ENCODE data around the gene UQCR11.

Gene UQCR11

DNA sequence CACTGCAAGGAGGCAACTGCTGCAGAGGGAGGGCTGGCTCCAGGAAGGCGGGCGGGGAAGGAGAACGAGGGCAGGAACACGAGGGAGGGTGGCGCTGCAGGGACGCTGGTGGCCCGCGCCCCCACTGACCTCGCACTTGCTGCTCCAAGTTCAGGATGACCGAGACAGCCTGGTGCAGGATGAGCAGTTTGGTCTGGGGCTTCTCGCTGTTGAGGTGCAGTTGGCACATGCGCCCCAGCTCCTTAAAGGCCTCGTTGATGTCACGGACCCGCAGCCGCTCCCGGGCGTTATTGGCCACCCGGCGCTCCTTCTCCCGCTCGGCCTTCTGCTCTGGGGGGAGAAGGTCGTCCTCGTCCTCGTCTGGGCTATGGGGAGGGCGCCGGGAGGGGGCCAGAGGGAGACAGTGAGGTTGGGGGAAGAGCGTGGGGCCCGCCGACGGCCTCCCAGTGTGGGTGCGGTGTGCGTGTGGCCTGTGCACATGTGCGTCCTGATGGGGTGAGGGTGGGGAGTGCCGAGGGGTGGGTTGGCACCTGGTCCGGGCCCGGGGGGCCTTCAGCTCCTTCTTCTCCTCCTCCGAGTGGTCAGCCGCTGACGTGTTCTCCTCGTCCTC is 10.0 kb upstream of the UQCR11 start:
- peaks cover 73% of the 10 kb centered on the region for H3K36me3 ChIP-seq (ENCODE audit: control insufficient read depth, insufficient read depth, low read length)

GRCh38 chr19:1613808-1614570 is 8.7 kb upstream of the UQCR11 start:
- no CpG with 5 or more reads among the region's 32 CpGs for WGBS (ENCODE audit: insufficient coverage, insufficient read length)
- H3K27ac ChIP-seq (ENCODE audit: low read length): no peak overlapping the region
- H3K36me3 ChIP-seq (ENCODE audit: control insufficient read depth, insufficient read depth, low read length): peaks cover 71% of the 10 kb centered on the region
- H3K9me3 ChIP-seq (ENCODE audit: control insufficient read depth, insufficient read depth, low read length): no peaks in the 10 kb centered on the region
- no peak overlapping the region for H3K4me3 ChIP-seq (ENCODE audit: low read length)
- no peaks in the 10 kb centered on the region for H3K27me3 ChIP-seq (ENCODE audit: control insufficient read depth, insufficient read depth, low read length)
- no peak for DNase-seq (ENCODE audit: low read depth, low spot score)
- no peaks in the 10 kb centered on the region; the same call in 1 of the 2 replicates for H3K4me1 ChIP-seq (ENCODE audit: control insufficient read depth, insufficient read depth, low read length)

More for the DNA sequence above, 10.0 kb upstream of the UQCR11 start:
- WGBS (ENCODE audit: insufficient coverage, insufficient read length): no CpG with 5 or more reads among the region's 41 CpGs
- Histone ChIP-seq H3K27ac (ENCODE audit: low read length) (no peak overlapping the region), H3K4me3 (ENCODE audit: low read length) (no peak overlapping the region), H3K27me3 (ENCODE audit: control insufficient read depth, insufficient read depth, low read length) (no peaks in the 10 kb centered on the region), H3K4me1 (ENCODE audit: control insufficient read depth, insufficient read depth, low read length) (no peaks in the 10 kb centered on the region; the same call in 1 of the 2 replicates), H3K9me3 (ENCODE audit: control insufficient read depth, insufficient read depth, low read length) (no peaks in the 10 kb centered on the region)
- DNase-seq (ENCODE audit: low read depth, low spot score): no peak

- no peak overlapping the region for H3K27ac ChIP-seq (ENCODE audit: low read length)
- H3K4me1 ChIP-seq (ENCODE audit: control insufficient read depth, insufficient read depth, low read length): no peaks in the 10 kb centered on the region; the same call in 1 of the 2 replicates
- no peak for DNase-seq (ENCODE audit: low read depth, low spot score)
- no peaks in the 10 kb centered on the region for H3K9me3 ChIP-seq (ENCODE audit: control insufficient read depth, insufficient read depth, low read length)
- no CpG with 5 or more reads among the region's 9 CpGs for WGBS (ENCODE audit: insufficient coverage, insufficient read length)
- H3K27me3 ChIP-seq (ENCODE audit: control insufficient read depth, insufficient read depth, low read length): no peaks in the 10 kb centered on the region
- H3K4me3 ChIP-seq (ENCODE audit: low read length): no peak overlapping the region
- peaks cover 66% of the 10 kb centered on the region for H3K36me3 ChIP-seq (ENCODE audit: control insufficient read depth, insufficient read depth, low read length)
Observed at GRCh38 chr19:1613146-1613545, 7.9 kb upstream of the UQCR11 start.

GRCh38 chr19:1612114-1613086 is 7.1 kb upstream of the UQCR11 start:
- Histone ChIP-seq H3K4me1 (ENCODE audit: control insufficient read depth, insufficient read depth, low read length) (no peaks in the 10 kb centered on the region; the same call in 1 of the 2 replicates), H3K4me3 (ENCODE audit: low read length) (no peak overlapping the region), H3K9me3 (ENCODE audit: control insufficient read depth, insufficient read depth, low read length) (no peaks in the 10 kb centered on the region), H3K27me3 (ENCODE audit: control insufficient read depth, insufficient read depth, low read length) (no peaks in the 10 kb centered on the region), H3K36me3 (ENCODE audit: control insufficient read depth, insufficient read depth, low read length) (peaks cover 62% of the 10 kb centered on the region), H3K27ac (ENCODE audit: low read length) (no peak overlapping the region)
- DNase-seq (ENCODE audit: low read depth, low spot score): no peak
- WGBS (ENCODE audit: insufficient coverage, insufficient read length): no CpG with 5 or more reads among the region's 39 CpGs

DNA sequence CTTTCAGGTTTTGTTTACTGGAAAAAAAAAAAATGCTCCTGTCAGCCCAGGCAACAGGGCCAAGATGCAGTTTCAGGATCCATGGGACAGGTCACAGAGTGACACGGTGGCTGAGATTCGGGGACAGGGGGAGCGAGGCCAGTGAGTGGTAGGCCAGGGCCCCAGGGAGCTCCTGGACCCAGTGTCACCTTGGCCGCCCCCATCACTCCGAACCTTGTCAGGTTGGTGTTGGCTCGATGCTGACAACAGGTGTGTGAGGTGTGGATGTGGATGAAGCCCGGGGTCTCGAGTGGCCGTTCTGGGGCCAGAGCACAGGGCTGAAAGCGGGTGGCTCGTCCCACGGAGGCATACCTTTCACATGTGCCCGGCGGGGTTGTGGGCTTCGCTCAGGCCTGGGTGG is 6.1 kb upstream of the UQCR11 start:
- Histone ChIP-seq H3K4me1 (ENCODE audit: control insufficient read depth, insufficient read depth, low read length) (no peaks in the 10 kb centered on the region; the same call in 1 of the 2 replicates), H3K27me3 (ENCODE audit: control insufficient read depth, insufficient read depth, low read length) (no peaks in the 10 kb centered on the region), H3K9me3 (ENCODE audit: control insufficient read depth, insufficient read depth, low read length) (no peaks in the 10 kb centered on the region), H3K4me3 (ENCODE audit: low read length) (no peak overlapping the region), H3K27ac (ENCODE audit: low read length) (no peak overlapping the region), H3K36me3 (ENCODE audit: control insufficient read depth, insufficient read depth, low read length) (peaks cover 54% of the 10 kb centered on the region)
- WGBS (ENCODE audit: insufficient coverage, insufficient read length): no CpG with 5 or more reads among the region's 15 CpGs
- no peak for DNase-seq (ENCODE audit: low read depth, low spot score)

DNA sequence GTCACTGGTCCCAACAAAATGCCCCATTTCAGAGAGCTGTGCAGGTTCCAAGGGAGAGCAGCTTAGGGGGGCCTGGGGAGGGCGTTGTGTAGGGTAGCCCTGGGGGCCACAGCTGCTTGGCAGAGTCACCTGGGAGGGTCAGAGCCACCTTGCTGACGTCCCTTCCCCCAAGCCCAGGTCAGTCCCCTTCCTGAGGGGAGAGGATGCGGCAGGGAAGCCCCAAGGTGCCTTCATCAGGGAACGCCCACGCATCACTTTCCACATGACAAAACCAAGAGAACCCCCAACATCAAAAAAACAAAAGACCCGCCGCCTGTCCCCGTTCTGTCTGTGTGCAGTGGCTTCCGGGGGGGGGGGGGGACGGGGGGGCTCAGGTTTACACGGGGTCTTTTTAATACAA is 5.3 kb upstream of the UQCR11 start:
- Histone ChIP-seq H3K27me3 (ENCODE audit: control insufficient read depth, insufficient read depth, low read length) (no peaks in the 10 kb centered on the region), H3K36me3 (ENCODE audit: control insufficient read depth, insufficient read depth, low read length) (peaks cover 50% of the 10 kb centered on the region), H3K9me3 (ENCODE audit: control insufficient read depth, insufficient read depth, low read length) (no peaks in the 10 kb centered on the region), H3K4me3 (ENCODE audit: low read length) (no peak overlapping the region), H3K27ac (ENCODE audit: low read length) (no peak overlapping the region), H3K4me1 (ENCODE audit: control insufficient read depth, insufficient read depth, low read length) (no peaks in the 10 kb centered on the region; the same call in 1 of the 2 replicates)
- WGBS (ENCODE audit: insufficient coverage, insufficient read length): no CpG with 5 or more reads among the region's 11 CpGs
- no peak for DNase-seq (ENCODE audit: low read depth, low spot score)

GRCh38 chr19:1609680-1610474 is 4.6 kb upstream of the UQCR11 start:
- no peak for DNase-seq (ENCODE audit: low read depth, low spot score)
- Histone ChIP-seq H3K27ac (ENCODE audit: low read length) (no peak overlapping the region), H3K4me3 (ENCODE audit: low read length) (no peak overlapping the region), H3K36me3 (ENCODE audit: control insufficient read depth, insufficient read depth, low read length) (peaks cover 43% of the 10 kb centered on the region), H3K27me3 (ENCODE audit: control insufficient read depth, insufficient read depth, low read length) (no peaks in the 10 kb centered on the region), H3K4me1 (ENCODE audit: control insufficient read depth, insufficient read depth, low read length) (no peaks in the 10 kb centered on the region), H3K9me3 (ENCODE audit: control insufficient read depth, insufficient read depth, low read length) (no peaks in the 10 kb centered on the region)
- no CpG with 5 or more reads among the region's 16 CpGs for WGBS (ENCODE audit: insufficient coverage, insufficient read length)

DNA sequence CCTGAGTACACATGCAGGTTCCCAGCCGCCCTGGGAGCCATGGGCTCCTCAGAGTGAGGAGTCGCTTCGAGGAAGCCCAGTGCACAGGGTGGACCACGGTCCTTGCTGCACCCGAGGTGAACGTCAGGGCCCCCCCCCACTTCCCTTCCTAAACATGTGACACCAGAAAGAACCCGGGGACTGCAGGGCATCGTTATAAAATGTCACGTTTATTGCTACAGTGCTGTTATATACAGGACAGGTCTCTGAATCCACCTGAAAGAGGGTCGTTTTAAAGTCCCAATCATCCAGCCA is 3.8 kb upstream of the UQCR11 start:
- DNase-seq (ENCODE audit: low read depth, low spot score): no peak
- no peak overlapping the region for H3K27ac ChIP-seq (ENCODE audit: low read length)
- H3K36me3 ChIP-seq (ENCODE audit: control insufficient read depth, insufficient read depth, low read length): peaks cover 37% of the 10 kb centered on the region
- no CpG with 5 or more reads among the region's 10 CpGs for WGBS (ENCODE audit: insufficient coverage, insufficient read length)
- H3K9me3 ChIP-seq (ENCODE audit: control insufficient read depth, insufficient read depth, low read length): no peaks in the 10 kb centered on the region
- H3K4me3 ChIP-seq (ENCODE audit: low read length): no peak overlapping the region
- no peaks in the 10 kb centered on the region for H3K4me1 ChIP-seq (ENCODE audit: control insufficient read depth, insufficient read depth, low read length)
- H3K27me3 ChIP-seq (ENCODE audit: control insufficient read depth, insufficient read depth, low read length): no peaks in the 10 kb centered on the region

GRCh38 chr19:1608359-1609102 is 3.3 kb upstream of the UQCR11 start:
- no peaks in the 10 kb centered on the region for H3K9me3 ChIP-seq (ENCODE audit: control insufficient read depth, insufficient read depth, low read length)
- H3K36me3 ChIP-seq (ENCODE audit: control insufficient read depth, insufficient read depth, low read length): peaks cover 33% of the 10 kb centered on the region
- H3K27me3 ChIP-seq (ENCODE audit: control insufficient read depth, insufficient read depth, low read length): no peaks in the 10 kb centered on the region
- WGBS (ENCODE audit: insufficient coverage, insufficient read length): no CpG with 5 or more reads among the region's 23 CpGs
- H3K4me3 ChIP-seq (ENCODE audit: low read length): no peak overlapping the region
- H3K4me1 ChIP-seq (ENCODE audit: control insufficient read depth, insufficient read depth, low read length): no peaks in the 10 kb centered on the region
- DNase-seq (ENCODE audit: low read depth, low spot score): no peak
- no peak overlapping the region for H3K27ac ChIP-seq (ENCODE audit: low read length)
